Measurements from ENCODE around the gene ANKRD39.

The ANKRD39 gene

GRCh38 chr2:96857667-96858372 lies at the start of gene ANKRD39:
Gene ANKRD39, minus strand, starts transcription at chr2:96858016. Its CDS starts 29 bp downstream, at chr2:96857987.
- Mint-ChIP-seq H3K9me3 (no peaks in the 10 kb centered on the region), H3K36me3 (peaks cover 36% of the 10 kb centered on the region), H3K27me3 (no peaks in the 10 kb centered on the region), H3K4me3 (peak within 1 kb of the TSS; percentile 90), H3K27ac (peak within 1 kb of the TSS; percentile 88), H3K4me1 (peaks cover 51% of the 10 kb centered on the region)
- CTCF ChIA-PET, result interaction anchor here (0.5 to 4.7 kb wide), 34 partner anchors 10 to 255 kb away, joined by 3 to 158 read pairs (median 4); partner anchors contain the start of genes ANKRD23, ANKRD36 and SEMA4C
- DNase-seq, result peak; percentile 99

- peaks cover 39% of the 10 kb centered on the region for H3K27me3 Mint-ChIP-seq
- no peaks in the 10 kb centered on the region for H3K9me3 Mint-ChIP-seq
- no peak overlapping the region for H3K27ac Mint-ChIP-seq
- peaks cover 14% of the 10 kb centered on the region for H3K4me1 Mint-ChIP-seq
- H3K4me3 Mint-ChIP-seq, result no peak overlapping the region
- no peaks in the 10 kb centered on the region for H3K36me3 Mint-ChIP-seq
- no peak for DNase-seq
- CTCF ChIA-PET, result no interaction called here
These were observed 48.9 kb upstream of the ANKRD39 start for GRCh38 chr2:96906729-96907114.

- CTCF ChIA-PET, result no interaction called here
- Mint-ChIP-seq H3K4me1 (no peaks in the 10 kb centered on the region), H3K36me3 (no peaks in the 10 kb centered on the region), H3K9me3 (no peaks in the 10 kb centered on the region), H3K27me3 (peaks cover 23% of the 10 kb centered on the region), H3K4me3 (no peak overlapping the region), H3K27ac (no peak overlapping the region)
- DNase-seq, result no peak
These were observed 46.0 kb upstream of the ANKRD39 start for GRCh38 chr2:96903815-96904214.

GRCh38 chr2:96903318-96903717 lies 45.5 kb upstream of the ANKRD39 start:
- no peak overlapping the region for H3K4me3 Mint-ChIP-seq

GRCh38 chr2:96900237-96900636 lies 42.4 kb upstream of the ANKRD39 start:
- CTCF ChIA-PET, result no interaction called here
- H3K4me1 Mint-ChIP-seq, result peaks cover 25% of the 10 kb centered on the region
- no peak for DNase-seq
- H3K36me3 Mint-ChIP-seq, result no peaks in the 10 kb centered on the region
- H3K27ac Mint-ChIP-seq, result no peak overlapping the region
- no peaks in the 10 kb centered on the region for H3K9me3 Mint-ChIP-seq
- no peak overlapping the region for H3K4me3 Mint-ChIP-seq
- peaks cover 39% of the 10 kb centered on the region for H3K27me3 Mint-ChIP-seq

More at GRCh38 chr2:96903318-96903717, 45.5 kb upstream of the ANKRD39 start:
- Mint-ChIP-seq H3K27me3 (peaks cover 28% of the 10 kb centered on the region), H3K36me3 (no peaks in the 10 kb centered on the region), H3K27ac (no peak overlapping the region), H3K9me3 (no peaks in the 10 kb centered on the region), H3K4me1 (no peaks in the 10 kb centered on the region)
- CTCF ChIA-PET, result no interaction called here
- no peak for DNase-seq

- Mint-ChIP-seq H3K9me3 (no peaks in the 10 kb centered on the region), H3K4me3 (no peak overlapping the region), H3K27me3 (peaks cover 39% of the 10 kb centered on the region), H3K4me1 (peaks cover 29% of the 10 kb centered on the region), H3K27ac (no peak overlapping the region), H3K36me3 (no peaks in the 10 kb centered on the region)
- no peak for DNase-seq
- CTCF ChIA-PET, result no interaction called here
These were observed 41.6 kb upstream of the ANKRD39 start for GRCh38 chr2:96899413-96899741.

- CTCF ChIA-PET, result no interaction called here
- no peak overlapping the region for H3K4me3 Mint-ChIP-seq
- peak overlapping the region; percentile 71 for H3K27ac Mint-ChIP-seq
- no peaks in the 10 kb centered on the region for H3K36me3 Mint-ChIP-seq
- H3K9me3 Mint-ChIP-seq, result no peaks in the 10 kb centered on the region
- no peak for DNase-seq
- H3K4me1 Mint-ChIP-seq, result peaks cover 29% of the 10 kb centered on the region
- peaks cover 38% of the 10 kb centered on the region for H3K27me3 Mint-ChIP-seq
These were observed 41.0 kb upstream of the ANKRD39 start for GRCh38 chr2:96898641-96899412.

- DNase-seq, result no peak
- CTCF ChIA-PET, result no interaction called here
- peaks cover 29% of the 10 kb centered on the region for H3K4me1 Mint-ChIP-seq
- no peak overlapping the region for H3K27ac Mint-ChIP-seq
- no peaks in the 10 kb centered on the region for H3K9me3 Mint-ChIP-seq
- no peaks in the 10 kb centered on the region for H3K36me3 Mint-ChIP-seq
- no peak overlapping the region for H3K4me3 Mint-ChIP-seq
- H3K27me3 Mint-ChIP-seq, result peaks cover 33% of the 10 kb centered on the region
These were observed 40.3 kb upstream of the ANKRD39 start for GRCh38 chr2:96898135-96898505.

- no peaks in the 10 kb centered on the region for H3K36me3 Mint-ChIP-seq
- no peaks in the 10 kb centered on the region for H3K9me3 Mint-ChIP-seq
- H3K4me1 Mint-ChIP-seq, result peaks cover 33% of the 10 kb centered on the region
- CTCF ChIA-PET, result no interaction called here
- no peak overlapping the region for H3K4me3 Mint-ChIP-seq
- peaks cover 33% of the 10 kb centered on the region for H3K27me3 Mint-ChIP-seq
- no peak for DNase-seq
- no peak overlapping the region for H3K27ac Mint-ChIP-seq
These were observed 39.8 kb upstream of the ANKRD39 start for GRCh38 chr2:96897491-96898134.

- CTCF ChIA-PET, result interaction anchor here (1.8 kb wide), 1 partner anchor 55 kb away, joined by 5 read pairs; no protein-coding TSS in a partner anchor
- peaks cover 37% of the 10 kb centered on the region for H3K27me3 Mint-ChIP-seq
- H3K4me1 Mint-ChIP-seq, result peaks cover 50% of the 10 kb centered on the region
- no peak for DNase-seq
- no peak overlapping the region for H3K4me3 Mint-ChIP-seq
- H3K36me3 Mint-ChIP-seq, result no peaks in the 10 kb centered on the region
- H3K9me3 Mint-ChIP-seq, result no peaks in the 10 kb centered on the region
- H3K27ac Mint-ChIP-seq, result no peak overlapping the region
These were observed 38.2 kb upstream of the ANKRD39 start for GRCh38 chr2:96895746-96896651.

GRCh38 chr2:96895032-96895745 lies 37.4 kb upstream of the ANKRD39 start:
- no peak overlapping the region for H3K4me3 Mint-ChIP-seq
- H3K27me3 Mint-ChIP-seq, result peaks cover 34% of the 10 kb centered on the region
- H3K9me3 Mint-ChIP-seq, result no peaks in the 10 kb centered on the region
- DNase-seq, result no peak
- no peak overlapping the region for H3K27ac Mint-ChIP-seq
- CTCF ChIA-PET, result interaction anchor here (1.8 kb wide), 1 partner anchor 56 kb away, joined by 5 read pairs; no protein-coding TSS in a partner anchor
- no peaks in the 10 kb centered on the region for H3K36me3 Mint-ChIP-seq
- H3K4me1 Mint-ChIP-seq, result peaks cover 58% of the 10 kb centered on the region

- H3K27ac Mint-ChIP-seq, result no peak overlapping the region
- peaks cover 29% of the 10 kb centered on the region for H3K27me3 Mint-ChIP-seq
- H3K4me3 Mint-ChIP-seq, result no peak overlapping the region
- no peaks in the 10 kb centered on the region for H3K9me3 Mint-ChIP-seq
- no peaks in the 10 kb centered on the region for H3K36me3 Mint-ChIP-seq
- DNase-seq, result no peak
- CTCF ChIA-PET, result no interaction called here
- peaks cover 60% of the 10 kb centered on the region for H3K4me1 Mint-ChIP-seq
These were observed 36.3 kb upstream of the ANKRD39 start for GRCh38 chr2:96894151-96894531.

GRCh38 chr2:96893289-96894150 lies 35.7 kb upstream of the ANKRD39 start:
- Mint-ChIP-seq H3K27me3 (peaks cover 23% of the 10 kb centered on the region), H3K4me1 (peaks cover 66% of the 10 kb centered on the region), H3K36me3 (no peaks in the 10 kb centered on the region), H3K27ac (peak overlapping the region; percentile 34), H3K4me3 (no peak overlapping the region), H3K9me3 (no peaks in the 10 kb centered on the region)
- CTCF ChIA-PET, result no interaction called here
- DNase-seq, result no peak
